Uterus (tissue), 4 donors: ENCODE results near the gene SCRT2. TPM values are rescaled to one million over a fixed set of nuclear protein-coding genes. Genes with fewer than 3 reads are reported as not detected.

ENCODE experiments used
- DNase-seq, 2 donors: peaks; one replicate each; pipeline ENCODE4 v3.0.0-alpha.2; 2019 to 2020
- H3K27ac ChIP-seq, 2 donors: fragments of 200-600 bp; sonication (generic); 1 replicate in 1 of 2; 2 replicates in 1 of 2; pipeline ENCODE4 v1.5.1; 2016 to 2018
- H3K27me3 ChIP-seq, 2 donors: fragments of 200-600 bp; sonication (generic); one replicate each; pipeline ENCODE4 v1.5.1; 2018 to 2019; ENCODE audit warnings: control low read depth in 1 of 2
- H3K36me3 ChIP-seq, 2 donors: fragments of 200-600 bp; sonication (generic); one replicate each; pipeline ENCODE4 v1.5.1; 2019; ENCODE audit warnings: control low read depth in 1 of 2
- H3K4me1 ChIP-seq, 2 donors: fragments of 200-600 bp; sonication (generic); one replicate each; pipeline ENCODE4 v1.5.1; 2018 to 2019; ENCODE audit warnings: control low read depth in 1 of 2
- H3K4me3 ChIP-seq, 2 donors: fragments of 200-600 bp; sonication (generic); 1 replicate in 1 of 2; 2 replicates in 1 of 2; pipeline ENCODE4 v1.5.1; 2018 to 2019; ENCODE audit warnings: mild to moderate bottlenecking in 1 of 2
- H3K9me3 ChIP-seq, 2 donors: fragments of 200-600 bp; sonication (generic); one replicate each; pipeline ENCODE4 v1.5.1; 2019; ENCODE audit warnings: control low read depth in 1 of 2
- CTCF ChIP-seq, 4 experiments: fragments of 200-600 bp in 2 of 4; fragments of 450-650 bp in 2 of 4; sonication (generic) in 2 of 4; IDR thresholded peaks; one replicate each; pipeline ENCODE4 v1.5.1; 2016 to 2019; ENCODE audit warnings: antibody characterized with exemption in 4 of 4, mild to moderate bottlenecking in 2 of 4, moderate library complexity in 1 of 4
- POLR2A ChIP-seq, 2 donors: fragments of 450-650 bp; IDR thresholded peaks; one replicate each; pipeline ENCODE4 v1.6.1; 2016; ENCODE audit warnings: antibody characterized with exemption in 2 of 2, mild to moderate bottlenecking in 1 of 2, moderate library complexity in 1 of 2
- intact Hi-C: fragments of 100-400 bp; cut with DNase I; formaldehyde crosslinking; loops from one replicate; pipeline ENCODE4 v1.15.1; 2023; ENCODE audit warnings: low total_unique reads
- total RNA-seq, 4 donors: library from RNA; depleted of rRNA in 3 of 4; stranded (reverse); fragments of >200 nt in 3 of 4; gene quantifications; one replicate each; pipeline versions ENCODE4 v1.1.0 to v1.2.4, GENCODE V29; 2014 to 2023
- donor health status: DM: yes; HTN: yes; CAD: no.

SCRT2 gene
- total RNA-seq, 4 donors from 2014 or later = not detected

GRCh38 chr20:650954-651353 is 24.6 kb downstream of the SCRT2 start:
- Histone ChIP-seq H3K4me3 (no peak overlapping the region), H3K27me3 (no peaks in the 10 kb centered on the region), H3K4me1 (no peaks in the 10 kb centered on the region), H3K27ac (no peak overlapping the region), H3K36me3 (no peaks in the 10 kb centered on the region), H3K9me3 (no peaks in the 10 kb centered on the region)
- intact Hi-C loops = no loop called here
- TF ChIP-seq POLR2A (IDR thresholded peaks at IDR 0.05) = no peak
- TF ChIP-seq CTCF (IDR thresholded peaks at IDR 0.05) = no peak
- DNase-seq = no peak

- no peak for TF ChIP-seq POLR2A (IDR thresholded peaks at IDR 0.05)
- TF ChIP-seq CTCF (IDR thresholded peaks at IDR 0.05) = no peak
These were observed 25.3 kb downstream of the SCRT2 start for GRCh38 chr20:650281-650680.

GRCh38 chr20:647479-648019 is 28.1 kb downstream of the SCRT2 start:
- intact Hi-C loops = loop anchor here (5.0 kb wide), 1 partner anchor 90 kb away; no protein-coding TSS in a partner anchor
- H3K9me3 ChIP-seq = no peaks in the 10 kb centered on the region
- no peaks in the 10 kb centered on the region for H3K4me1 ChIP-seq
- no peak overlapping the region for H3K4me3 ChIP-seq
- H3K36me3 ChIP-seq = no peaks in the 10 kb centered on the region
- DNase-seq = no peak
- TF ChIP-seq POLR2A (IDR thresholded peaks at IDR 0.05) (no peak), CTCF (IDR thresholded peaks at IDR 0.05) (no peak)
- no peaks in the 10 kb centered on the region for H3K27me3 ChIP-seq
- H3K27ac ChIP-seq = no peak overlapping the region

More at GRCh38 chr20:650281-650680, 25.3 kb downstream of the SCRT2 start:
- no peaks in the 10 kb centered on the region for H3K9me3 ChIP-seq
- H3K36me3 ChIP-seq = no peaks in the 10 kb centered on the region
- H3K27ac ChIP-seq = no peak overlapping the region
- H3K4me3 ChIP-seq = no peak overlapping the region
- no peaks in the 10 kb centered on the region for H3K27me3 ChIP-seq
- DNase-seq = no peak
- H3K4me1 ChIP-seq = no peaks in the 10 kb centered on the region
- intact Hi-C loops = no loop called here

GRCh38 chr20:646868-647233 is 28.8 kb downstream of the SCRT2 start:
- H3K4me3 ChIP-seq = no peak overlapping the region
- intact Hi-C loops = loop anchor here (5.0 kb wide), 1 partner anchor 90 kb away; no protein-coding TSS in a partner anchor
- H3K27ac ChIP-seq = no peak overlapping the region
- H3K27me3 ChIP-seq = no peaks in the 10 kb centered on the region
- no peaks in the 10 kb centered on the region for H3K36me3 ChIP-seq
- no peaks in the 10 kb centered on the region for H3K9me3 ChIP-seq
- no peaks in the 10 kb centered on the region for H3K4me1 ChIP-seq
- TF ChIP-seq POLR2A (IDR thresholded peaks at IDR 0.05) (no peak), CTCF (IDR thresholded peaks at IDR 0.05) (no peak)
- no peak for DNase-seq

GRCh38 chr20:646107-646867 is 29.3 kb downstream of the SCRT2 start:
- intact Hi-C loops = loop anchor here (5.0 kb wide), 1 partner anchor 89 kb away; no protein-coding TSS in a partner anchor
- H3K36me3 ChIP-seq = no peaks in the 10 kb centered on the region
- H3K9me3 ChIP-seq = no peaks in the 10 kb centered on the region
- no peaks in the 10 kb centered on the region for H3K4me1 ChIP-seq
- no peak for TF ChIP-seq POLR2A (IDR thresholded peaks at IDR 0.05)
- no peak for TF ChIP-seq CTCF (IDR thresholded peaks at IDR 0.05)
- no peaks in the 10 kb centered on the region for H3K27me3 ChIP-seq
- no peak for DNase-seq
- no peak overlapping the region for H3K4me3 ChIP-seq
- no peak overlapping the region for H3K27ac ChIP-seq
